ENCODE measurements around the gene PRKD3. TPM values are rescaled to one million over a fixed set of nuclear protein-coding genes. Genes with fewer than 3 reads are reported as not detected.
"Not testable (repeated sequence)": the region's sequence is repeated elsewhere in the genome, so short reads cannot be mapped to it uniquely, and the experiment has no call there.

PRKD3 gene
- total RNA-seq, 1 experiment from 2014 or later, result 27.2 TPM

DNA sequence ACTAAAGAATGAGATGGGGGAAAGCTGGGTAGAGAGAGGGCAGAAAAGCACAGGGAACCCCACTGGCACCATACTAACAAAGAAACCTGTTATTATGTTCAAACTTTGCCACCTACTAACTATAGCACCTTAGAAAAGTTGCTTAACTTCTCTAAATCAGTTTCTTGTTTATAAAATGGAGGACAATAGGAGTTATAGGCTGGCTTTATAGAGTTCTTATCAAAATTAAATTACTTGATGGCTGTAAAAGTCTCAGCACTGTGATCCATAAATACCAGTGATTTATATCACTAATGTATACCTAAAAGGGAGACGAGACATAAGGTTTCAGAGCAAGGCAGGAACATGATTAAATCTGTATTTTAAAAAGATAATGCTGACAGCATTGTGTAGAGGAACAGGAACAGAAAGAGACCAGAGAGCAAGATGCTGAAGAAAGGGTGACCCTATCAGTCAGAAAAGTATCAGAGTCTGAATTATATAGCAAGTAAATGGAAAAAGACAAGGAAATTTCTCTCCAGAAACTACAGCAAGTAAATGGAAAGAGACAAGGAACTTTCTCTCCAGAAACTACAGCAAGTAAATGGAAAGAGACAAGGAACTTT lies 29.1 kb downstream of the PRKD3 start:
- intact Hi-C loops (cut with micrococcal nuclease), result no loop called here
- H3K9me2 ChIP-seq (replicated peaks; ENCODE audit: low read length), result no peaks in the 10 kb centered on the region
- peaks cover 32% of the 10 kb centered on the region for H3K79me2 ChIP-seq (ENCODE audit: low read length)

DNA sequence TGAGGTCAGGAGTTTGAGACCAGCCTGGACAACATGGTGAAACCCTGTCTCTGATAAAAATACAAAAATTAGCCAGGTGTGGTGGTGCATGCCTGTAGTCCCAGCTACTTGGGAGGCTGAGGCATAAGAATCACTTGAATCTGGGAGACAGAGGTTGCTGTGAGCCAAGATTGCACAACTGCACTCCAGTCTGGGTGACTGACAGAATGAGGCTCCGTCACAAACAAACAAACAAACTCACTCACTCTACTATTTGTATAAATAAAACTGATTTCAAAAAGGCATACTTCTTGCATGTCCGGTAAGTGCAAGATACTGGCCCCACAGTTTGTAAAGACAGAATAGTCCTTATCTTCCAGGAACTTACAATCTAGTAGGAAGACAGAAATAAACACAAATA lies 29.8 kb downstream of the PRKD3 start:
- H2AFZ ChIP-seq (ENCODE audit: low read length); ATAC-seq; H3K9ac ChIP-seq (ENCODE audit: low read length); DNase-seq; H3K9me3 ChIP-seq (ENCODE audit: low read length); H3K4me2 ChIP-seq (ENCODE audit: low read length); H3K9me2 ChIP-seq (replicated peaks; ENCODE audit: low read length); H4K20me1 ChIP-seq (ENCODE audit: low read length); intact Hi-C loops (cut with micrococcal nuclease); H3F3A ChIP-seq (ENCODE audit: low read length, unreplicated experiment); H3K27me3 ChIP-seq (ENCODE audit: low read length); H3K4me1 ChIP-seq (ENCODE audit: insufficient read depth, low read length); H3K36me3 ChIP-seq (ENCODE audit: low read depth, low read length); CTCF ChIA-PET; H3K27ac ChIP-seq (ENCODE audit: low read length); BruUV-seq (replicated peaks); H3K4me3 ChIP-seq (ENCODE audit: low read length); POLR2A ChIA-PET (ENCODE audit: unreplicated experiment): not testable (repeated sequence)
- H3K79me2 ChIP-seq (ENCODE audit: low read length), result peaks cover 28% of the 10 kb centered on the region

More for the DNA sequence above, 29.1 kb downstream of the PRKD3 start:
- no peaks in the 10 kb centered on the region; the same call in 1 of the 2 replicates for H3K4me1 ChIP-seq (ENCODE audit: insufficient read depth, low read length)
- ATAC-seq, result no peak
- no peaks in the 10 kb centered on the region for H3K9me3 ChIP-seq (ENCODE audit: low read length)
- DNase-seq, result no peak
- no peaks in the 10 kb centered on the region; the same call in 1 of the 2 replicates for H3K36me3 ChIP-seq (ENCODE audit: low read depth, low read length)
- no peak overlapping the region for H2AFZ ChIP-seq (ENCODE audit: low read length)
- H3K9ac ChIP-seq (ENCODE audit: low read length), result no peak overlapping the region
- TF ChIP-seq EZH2phosphoT487 (IDR thresholded peaks at IDR 0.05; ENCODE audit: borderline replicate concordance, low read length) (no peak), EZH2 (IDR thresholded peaks at IDR 0.05; ENCODE audit: low read length, unreplicated experiment) (no peak)
- TF ChIP-seq, protein P1, sequence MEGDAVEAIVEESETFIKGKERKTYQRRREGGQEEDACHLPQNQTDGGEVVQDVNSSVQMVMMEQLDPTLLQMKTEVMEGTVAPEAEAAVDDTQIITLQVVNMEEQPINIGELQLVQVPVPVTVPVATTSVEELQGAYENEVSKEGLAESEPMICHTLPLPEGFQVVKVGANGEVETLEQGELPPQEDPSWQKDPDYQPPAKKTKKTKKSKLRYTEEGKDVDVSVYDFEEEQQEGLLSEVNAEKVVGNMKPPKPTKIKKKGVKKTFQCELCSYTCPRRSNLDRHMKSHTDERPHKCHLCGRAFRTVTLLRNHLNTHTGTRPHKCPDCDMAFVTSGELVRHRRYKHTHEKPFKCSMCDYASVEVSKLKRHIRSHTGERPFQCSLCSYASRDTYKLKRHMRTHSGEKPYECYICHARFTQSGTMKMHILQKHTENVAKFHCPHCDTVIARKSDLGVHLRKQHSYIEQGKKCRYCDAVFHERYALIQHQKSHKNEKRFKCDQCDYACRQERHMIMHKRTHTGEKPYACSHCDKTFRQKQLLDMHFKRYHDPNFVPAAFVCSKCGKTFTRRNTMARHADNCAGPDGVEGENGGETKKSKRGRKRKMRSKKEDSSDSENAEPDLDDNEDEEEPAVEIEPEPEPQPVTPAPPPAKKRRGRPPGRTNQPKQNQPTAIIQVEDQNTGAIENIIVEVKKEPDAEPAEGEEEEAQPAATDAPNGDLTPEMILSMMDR (conservative IDR thresholded peaks at IDR 0.05; ENCODE audit: low read depth, low read length), result no peak
- no TSS peak for BruUV-seq (replicated peaks)
- no peak overlapping the region for H3K4me3 ChIP-seq (ENCODE audit: low read length)
- H4K20me1 ChIP-seq (ENCODE audit: low read length), result peaks cover 4% of the 10 kb centered on the region; the same call in 1 of the 2 replicates
- CTCF ChIA-PET, result no interaction called here
- no peak overlapping the region for H3K4me2 ChIP-seq (ENCODE audit: low read length)
- H3F3A ChIP-seq (ENCODE audit: low read length, unreplicated experiment), result no peaks in the 10 kb centered on the region
- no peaks in the 10 kb centered on the region for H3K27me3 ChIP-seq (ENCODE audit: low read length)
- POLR2A ChIA-PET (ENCODE audit: unreplicated experiment), result no interaction called here
- H3K27ac ChIP-seq (ENCODE audit: low read length), result no peak overlapping the region

DNA sequence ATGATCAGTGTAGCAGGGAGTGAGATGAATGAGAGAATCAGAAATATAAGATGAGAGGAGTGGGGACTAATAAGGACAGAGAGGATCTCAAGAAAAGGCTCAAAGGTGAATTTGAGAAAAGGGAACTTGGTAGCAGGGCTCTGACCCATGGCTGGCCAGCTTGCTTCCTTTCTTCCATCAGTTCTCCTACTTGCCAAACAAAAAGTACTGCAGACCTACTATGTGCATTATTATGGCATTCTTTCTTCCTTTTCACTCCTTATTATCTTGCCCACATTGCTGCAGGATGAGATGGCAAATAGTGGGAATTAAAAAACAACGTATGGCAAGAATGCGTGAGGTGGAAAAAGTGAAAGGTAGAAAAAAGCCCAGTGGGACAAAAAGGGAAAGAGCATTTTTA lies 33.0 kb downstream of the PRKD3 start:
- ATAC-seq, result no peak
- ChIA-PET POLR2A (ENCODE audit: unreplicated experiment) (interaction anchor here (0.6 kb wide), 1 partner anchor 99 kb away, joined by 3 read pairs; no protein-coding TSS in a partner anchor), CTCF (no interaction called here)
- TF ChIP-seq EZH2phosphoT487 (IDR thresholded peaks at IDR 0.05; ENCODE audit: borderline replicate concordance, low read length) (no peak), EZH2 (IDR thresholded peaks at IDR 0.05; ENCODE audit: low read length, unreplicated experiment) (no peak)
- TF ChIP-seq, protein P1 (conservative IDR thresholded peaks at IDR 0.05; ENCODE audit: low read depth, low read length), result no peak
- no peaks in the 10 kb centered on the region for H3K9me3 ChIP-seq (ENCODE audit: low read length)
- no peak overlapping the region for H2AFZ ChIP-seq (ENCODE audit: low read length)
- H3K36me3 ChIP-seq (ENCODE audit: low read depth, low read length), result no peaks in the 10 kb centered on the region; the same call in 1 of the 2 replicates
- H3K79me2 ChIP-seq (ENCODE audit: low read length), result peaks cover 5% of the 10 kb centered on the region; the same call in 1 of the 2 replicates
- no peaks in the 10 kb centered on the region for H4K20me1 ChIP-seq (ENCODE audit: low read length)
- no peak overlapping the region for H3K27ac ChIP-seq (ENCODE audit: low read length)
- H3K9ac ChIP-seq (ENCODE audit: low read length), result no peak overlapping the region
- DNase-seq, result no peak
- no peaks in the 10 kb centered on the region for H3F3A ChIP-seq (ENCODE audit: low read length, unreplicated experiment)
- no peak overlapping the region for H3K4me2 ChIP-seq (ENCODE audit: low read length)
- H3K4me1 ChIP-seq (ENCODE audit: insufficient read depth, low read length), result no peaks in the 10 kb centered on the region
- intact Hi-C loops (cut with micrococcal nuclease), result no loop called here
- no peak overlapping the region for H3K4me3 ChIP-seq (ENCODE audit: low read length)
- no TSS peak for BruUV-seq (replicated peaks)
- no peaks in the 10 kb centered on the region for H3K27me3 ChIP-seq (ENCODE audit: low read length)
- H3K9me2 ChIP-seq (replicated peaks; ENCODE audit: low read length), result no peaks in the 10 kb centered on the region
